Stomach (tissue), 9 donors: ENCODE results near the gene NCKIPSD. TPM values are rescaled to one million over a fixed set of nuclear protein-coding genes. Genes with fewer than 3 reads are reported as not detected.
A peak's percentile ranks its signal among the peaks of the same experiment; 100 is the strongest.

Source experiments
- DNase-seq, 2 donors: peaks; one replicate each; pipeline versions ENCODE4 v3.0.0 to v3.0.0-alpha.2; 2013 to 2019
- H3K27ac ChIP-seq, 5 donors: fragments of 200-600 bp in 4 of 5; sonication (generic) in 4 of 5; one replicate each; pipeline ENCODE4 v1.5.1; 2013 to 2019; ENCODE audit warnings: mild to moderate bottlenecking in 1 of 5, moderate library complexity in 1 of 5
- H3K27me3 ChIP-seq, 3 donors: fragments of 200-600 bp; sonication (generic); one replicate each; pipeline ENCODE4 v1.5.1; 2017 to 2019; ENCODE audit warnings: mixed run types in 1 of 3
- H3K36me3 ChIP-seq, 4 donors: fragments of 200-600 bp; sonication (generic); 1 replicate in 3 of 4; 2 replicates in 1 of 4; pipeline ENCODE4 v1.5.1; 2016 to 2019
- H3K4me1 ChIP-seq, 4 donors: fragments of 200-600 bp; sonication (generic); one replicate each; pipeline ENCODE4 v1.5.1; 2016 to 2019
- H3K4me3 ChIP-seq, 4 donors: fragments of 200-600 bp; sonication (generic) in 3 of 4; one replicate each; pipeline ENCODE4 v1.5.1; 2016 to 2019; ENCODE audit warnings: mild to moderate bottlenecking in 1 of 4
- H3K9me3 ChIP-seq, 4 donors: fragments of 200-600 bp; sonication (generic); one replicate each; pipeline ENCODE4 v1.5.1; 2016 to 2019
- CTCF ChIP-seq, 7 experiments: fragments of 450-650 bp in 4 of 7; fragments of 200-600 bp in 3 of 7; sonication (generic) in 3 of 7; IDR thresholded peaks; one replicate each; pipeline ENCODE4 v1.5.1; 2016 to 2019; ENCODE audit warnings: antibody characterized with exemption in 7 of 7, control low read depth in 2 of 7, mild to moderate bottlenecking in 1 of 7
- EP300 ChIP-seq: sonication (generic); formaldehyde crosslinking; IDR thresholded peaks from one replicate; pipeline ENCODE4 v1.6.1; 2017; ENCODE audit warnings: antibody characterized with exemption
- POLR2A ChIP-seq, 4 donors: fragments of 450-650 bp; IDR thresholded peaks; one replicate each; pipeline ENCODE4 v1.6.1; 2016; ENCODE audit warnings: antibody characterized with exemption in 4 of 4, control low read depth in 2 of 4, mild to moderate bottlenecking in 1 of 4, moderate library complexity in 1 of 4
- POLR2AphosphoS5 ChIP-seq, 3 donors: sonication (generic); formaldehyde crosslinking; IDR thresholded peaks; one replicate each; pipeline ENCODE4 v1.6.1; 2016; ENCODE audit warnings: antibody characterized with exemption in 3 of 3
- WGBS, 5 donors: extraction: QIAGEN DNeasy Blood & Tissue Kit in 3 of 5; methylation state at CpG; one replicate each; pipeline versions ENCODE4 v1.1.5 to v1.1.7; 2013 to 2018; 5-methylcytosine and 5-hydroxymethylcytosine counted together
- intact Hi-C: fragments of 100-400 bp; cut with DNase I; formaldehyde crosslinking; loops from one replicate; pipeline ENCODE4 v1.15.1; 2023; ENCODE audit warnings: low total_unique reads
- polyA plus RNA-seq, 3 donors: library from polyadenylated mRNA; stranded (reverse); fragments of 200-250 nt; gene quantifications; one replicate each; pipeline ENCODE4 v1.2.3, GENCODE V29; 2013
- total RNA-seq, 5 donors: library from RNA; depleted of rRNA; stranded (reverse); fragments of >200 nt; gene quantifications; one replicate each; pipeline versions ENCODE4 v1.1.0 to v1.2.3, GENCODE V29; 2014 to 2016
- donor health status: healthy with polysubstance abuse.
- donor health status: Bipolar disorder and iron deficiency.
- donor health status: healthy.

The NCKIPSD gene
- total and polyA plus RNA-seq, 8 donors, result 6.1 to 46.7 (median 17.4) TPM

GRCh38 chr3:48641396-48641795, 44.3 kb downstream of the NCKIPSD start:
- H3K4me1 ChIP-seq, result peaks cover 3 to 5% (median 4%) of the 10 kb centered on the region in 4 donors
- WGBS, 5 donors, result 94 to 100% (median 97%) methylated on average over 1 to 3 of the region's 3 CpGs
- no peak overlapping the region for H3K4me3 ChIP-seq
- intact Hi-C loops, result no loop called here
- H3K27me3 ChIP-seq, result no peaks in the 10 kb centered on the region
- H3K27ac ChIP-seq, result no peak overlapping the region
- DNase-seq, result no peak
- TF ChIP-seq EP300 (no peak), POLR2A (IDR thresholded peaks at IDR 0.05) (no peak), CTCF (IDR thresholded peaks at IDR 0.05) (no peak), POLR2AphosphoS5 (IDR thresholded peaks at IDR 0.05) (no peak)
- no peaks in the 10 kb centered on the region for H3K36me3 ChIP-seq
- no peaks in the 10 kb centered on the region for H3K9me3 ChIP-seq

DNA sequence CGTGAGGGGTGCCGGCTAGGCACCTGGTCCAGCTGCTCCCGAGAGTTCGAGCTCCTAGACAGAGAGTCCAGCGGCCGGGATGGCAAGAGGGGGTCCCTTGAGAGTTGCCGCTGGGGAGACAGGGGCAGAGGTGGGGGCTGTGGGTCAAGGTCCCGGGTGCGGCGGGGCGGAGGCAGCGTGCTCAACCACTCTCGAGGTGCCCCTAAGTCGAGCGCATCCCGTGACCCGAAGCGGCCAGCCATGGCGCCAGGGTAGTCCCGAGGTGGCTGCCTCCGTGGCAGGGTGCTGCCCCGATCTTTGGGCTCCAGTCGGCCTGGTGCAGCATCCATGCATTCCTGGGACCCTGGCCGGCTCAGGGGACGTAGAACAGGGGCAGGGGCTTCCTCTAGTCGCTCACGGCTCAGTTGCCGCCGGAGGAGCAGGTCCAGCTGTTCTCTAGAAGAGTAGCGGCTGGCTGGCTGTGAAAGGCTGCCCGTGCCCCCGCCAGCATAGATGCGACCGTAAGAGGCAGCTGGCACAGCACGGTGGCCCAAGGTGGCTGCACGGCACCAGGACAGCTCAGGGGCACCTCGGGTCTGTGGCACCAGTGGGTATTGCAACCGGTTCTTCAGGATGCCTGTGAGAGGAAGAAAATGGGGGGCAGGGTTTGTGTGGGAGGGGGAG, 45.6 kb downstream of the NCKIPSD start:
- H3K27ac ChIP-seq, result no peak overlapping the region
- no peaks in the 10 kb centered on the region for H3K9me3 ChIP-seq
- 85 to 92% (median 87%) methylated on average over 29 to 38 of the region's 38 CpGs for WGBS, 5 donors
- H3K4me3 ChIP-seq, result no peak overlapping the region
- H3K4me1 ChIP-seq, result peaks cover 11 to 13% (median 12%) of the 10 kb centered on the region in 4 donors
- DNase-seq, result no peak
- no peaks in the 10 kb centered on the region for H3K36me3 ChIP-seq
- no peaks in the 10 kb centered on the region for H3K27me3 ChIP-seq
- intact Hi-C loops, result no loop called here
- no peak for TF ChIP-seq POLR2AphosphoS5 (IDR thresholded peaks at IDR 0.05)
- TF ChIP-seq POLR2A (IDR thresholded peaks at IDR 0.05), result no peak
- no peak for TF ChIP-seq EP300
- no peak for TF ChIP-seq CTCF (IDR thresholded peaks at IDR 0.05)

GRCh38 chr3:48637305-48637704, 48.4 kb downstream of the NCKIPSD start:
- WGBS, 5 donors, result 62 to 73% (median 65%) methylated on average over 4 to 6 of the region's 6 CpGs

DNA sequence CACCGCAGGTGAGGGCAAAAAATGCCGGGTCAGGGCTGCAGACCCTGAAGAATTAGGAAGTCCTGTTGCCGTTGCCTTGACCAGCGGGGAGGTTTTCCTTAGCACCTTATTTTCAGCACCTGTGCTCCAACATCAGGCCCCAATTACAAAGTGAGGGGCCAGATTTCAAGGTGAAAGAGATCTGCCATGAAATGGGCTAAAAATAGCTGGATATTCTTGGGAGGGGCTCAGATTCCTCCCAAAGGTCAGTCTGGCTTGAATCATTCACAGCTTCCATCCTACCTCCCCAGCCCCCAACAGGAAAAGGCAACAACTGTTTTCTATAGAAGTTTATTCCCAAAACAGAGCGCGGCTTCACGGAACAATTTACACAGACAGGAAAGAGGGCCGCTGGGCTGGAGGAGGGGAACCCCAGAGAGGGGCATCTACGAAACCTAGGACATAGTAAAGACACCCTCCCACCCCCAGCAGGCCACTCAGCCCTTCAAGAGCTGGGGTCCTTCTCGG, 49.5 kb downstream of the NCKIPSD start:
- Histone ChIP-seq H3K9me3 (no peaks in the 10 kb centered on the region), H3K36me3 (peaks cover 7 to 22% (median 22%) of the 10 kb centered on the region in 4 donors), H3K27me3 (no peaks in the 10 kb centered on the region), H3K4me1 (peaks cover 22 to 35% (median 26%) of the 10 kb centered on the region in 4 donors), H3K4me3 (peak overlapping the region; percentile 79 to 98 (median 94)), H3K27ac (peak overlapping the region; percentile 67 to 91 (median 87))
- WGBS, 5 donors, result 45 to 50% (median 48%) methylated on average over 10 of the region's 10 CpGs
- TF ChIP-seq POLR2AphosphoS5 (IDR thresholded peaks at IDR 0.05), result no peak
- no peak for TF ChIP-seq POLR2A (IDR thresholded peaks at IDR 0.05)
- no peak for TF ChIP-seq CTCF (IDR thresholded peaks at IDR 0.05)
- no peak for TF ChIP-seq EP300
- no peak for DNase-seq
- intact Hi-C loops, result no loop called here

More at GRCh38 chr3:48637305-48637704, 48.4 kb downstream of the NCKIPSD start:
- Histone ChIP-seq H3K27me3 (no peaks in the 10 kb centered on the region), H3K36me3 (peaks cover 0 to 11% (median 11%) of the 10 kb centered on the region in 4 donors), H3K4me1 (peaks cover 22 to 35% (median 26%) of the 10 kb centered on the region in 4 donors), H3K27ac (no peak overlapping the region), H3K4me3 (no peak overlapping the region), H3K9me3 (no peaks in the 10 kb centered on the region)
- TF ChIP-seq EP300 (no peak), POLR2A (IDR thresholded peaks at IDR 0.05) (no peak), CTCF (IDR thresholded peaks at IDR 0.05) (no peak), POLR2AphosphoS5 (IDR thresholded peaks at IDR 0.05) (no peak)
- intact Hi-C loops, result no loop called here
- no peak for DNase-seq
